VCaP (cell line): ENCODE measurements around the gene CFAP126.
"Not testable (repeated sequence)": the region's sequence is repeated elsewhere in the genome, so short reads cannot be mapped to it uniquely, and the experiment has no call there.

Source experiments
- H3K27ac ChIP-seq: fragments of 450-650 bp; 2 replicates; pipeline ENCODE4 v1.5.1; 2017
- TF ChIP-seq, protein P1 (sequence below): fragments of 450-650 bp; conservative IDR thresholded peaks from 2 replicates; pipeline ENCODE4 v1.5.1; 2017; ENCODE audit warnings: mild to moderate bottlenecking, moderate library complexity

Gene CFAP126

DNA sequence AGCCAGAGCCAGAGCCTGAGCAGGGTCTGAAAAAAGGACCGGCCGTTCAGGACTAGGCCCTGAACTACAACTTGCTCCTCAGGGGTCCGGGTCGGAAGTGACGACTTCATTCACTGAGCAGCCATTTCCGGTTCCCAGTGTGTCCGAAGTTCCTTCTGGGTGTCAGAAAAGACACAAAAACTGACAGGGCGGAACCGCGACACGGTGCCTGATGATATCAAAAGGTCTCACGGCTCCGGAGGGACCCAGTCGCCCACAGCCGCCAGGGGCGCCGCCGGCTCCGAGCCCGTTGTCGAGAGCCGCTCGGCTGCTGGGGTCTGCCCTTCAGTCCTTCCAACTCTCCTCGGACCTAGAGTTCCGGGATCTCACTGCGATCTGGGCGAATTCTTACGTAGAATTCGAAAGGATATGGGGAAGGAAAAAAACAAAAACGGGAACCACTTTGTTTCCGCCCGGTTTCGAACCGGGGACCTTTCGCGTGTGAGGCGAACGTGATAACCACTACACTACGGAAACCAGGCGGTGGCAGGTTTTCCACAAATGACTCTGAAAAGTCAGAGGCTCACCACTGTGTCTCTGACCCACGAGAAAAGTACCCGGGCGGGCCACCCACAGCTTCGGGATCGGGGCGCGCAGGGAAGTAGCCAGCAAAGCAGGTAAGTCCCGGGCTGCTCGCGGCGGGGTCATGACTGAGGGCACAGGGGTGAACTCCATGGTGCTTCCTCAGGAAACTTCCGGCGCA is 31.8 kb upstream of the CFAP126 start:
- TF ChIP-seq, protein P1, sequence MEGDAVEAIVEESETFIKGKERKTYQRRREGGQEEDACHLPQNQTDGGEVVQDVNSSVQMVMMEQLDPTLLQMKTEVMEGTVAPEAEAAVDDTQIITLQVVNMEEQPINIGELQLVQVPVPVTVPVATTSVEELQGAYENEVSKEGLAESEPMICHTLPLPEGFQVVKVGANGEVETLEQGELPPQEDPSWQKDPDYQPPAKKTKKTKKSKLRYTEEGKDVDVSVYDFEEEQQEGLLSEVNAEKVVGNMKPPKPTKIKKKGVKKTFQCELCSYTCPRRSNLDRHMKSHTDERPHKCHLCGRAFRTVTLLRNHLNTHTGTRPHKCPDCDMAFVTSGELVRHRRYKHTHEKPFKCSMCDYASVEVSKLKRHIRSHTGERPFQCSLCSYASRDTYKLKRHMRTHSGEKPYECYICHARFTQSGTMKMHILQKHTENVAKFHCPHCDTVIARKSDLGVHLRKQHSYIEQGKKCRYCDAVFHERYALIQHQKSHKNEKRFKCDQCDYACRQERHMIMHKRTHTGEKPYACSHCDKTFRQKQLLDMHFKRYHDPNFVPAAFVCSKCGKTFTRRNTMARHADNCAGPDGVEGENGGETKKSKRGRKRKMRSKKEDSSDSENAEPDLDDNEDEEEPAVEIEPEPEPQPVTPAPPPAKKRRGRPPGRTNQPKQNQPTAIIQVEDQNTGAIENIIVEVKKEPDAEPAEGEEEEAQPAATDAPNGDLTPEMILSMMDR = peak; percentile 67

DNA sequence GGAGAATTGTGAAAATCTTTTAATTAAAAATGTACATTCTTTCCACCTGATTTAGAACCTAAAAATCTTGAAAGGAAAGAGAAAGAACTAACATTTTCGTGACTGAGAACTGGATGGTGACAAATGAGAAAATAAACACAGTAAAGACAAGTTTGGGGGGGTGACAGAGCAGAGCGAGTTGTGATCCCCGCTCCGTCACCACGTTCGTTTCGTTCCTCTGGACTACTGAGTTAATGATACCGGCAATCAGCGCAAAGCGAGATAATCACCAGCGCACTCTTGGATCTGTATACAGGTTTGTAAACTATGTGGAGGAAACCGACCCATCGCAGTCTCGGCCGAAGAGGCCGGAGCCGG is 31.2 kb upstream of the CFAP126 start:
- H3K27ac ChIP-seq = peak overlapping the region; percentile 95
- TF ChIP-seq, protein P1 = no peak

More for the DNA sequence above, 31.8 kb upstream of the CFAP126 start:
- H3K27ac ChIP-seq = peak overlapping the region; percentile 95

DNA sequence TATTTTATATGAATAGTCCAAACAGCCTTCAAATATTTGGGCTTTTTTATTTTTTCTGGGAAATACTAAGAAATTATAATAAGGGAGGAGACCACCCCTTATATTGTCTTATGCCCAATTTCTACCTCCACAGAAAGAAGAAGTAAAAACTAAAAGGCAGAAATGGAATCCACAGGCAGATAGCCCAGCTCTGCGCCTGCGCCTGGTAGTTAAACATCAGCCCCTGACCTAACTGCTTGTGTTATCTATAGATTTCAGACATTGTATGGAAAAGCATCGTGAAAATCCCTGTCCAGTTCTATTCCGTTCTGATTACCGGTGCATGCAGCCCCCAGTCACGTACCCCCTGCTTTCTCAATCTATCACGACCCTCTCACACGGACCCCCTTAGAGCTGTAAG is 29.4 kb upstream of the CFAP126 start:
- H3K27ac ChIP-seq = not testable (repeated sequence)

DNA sequence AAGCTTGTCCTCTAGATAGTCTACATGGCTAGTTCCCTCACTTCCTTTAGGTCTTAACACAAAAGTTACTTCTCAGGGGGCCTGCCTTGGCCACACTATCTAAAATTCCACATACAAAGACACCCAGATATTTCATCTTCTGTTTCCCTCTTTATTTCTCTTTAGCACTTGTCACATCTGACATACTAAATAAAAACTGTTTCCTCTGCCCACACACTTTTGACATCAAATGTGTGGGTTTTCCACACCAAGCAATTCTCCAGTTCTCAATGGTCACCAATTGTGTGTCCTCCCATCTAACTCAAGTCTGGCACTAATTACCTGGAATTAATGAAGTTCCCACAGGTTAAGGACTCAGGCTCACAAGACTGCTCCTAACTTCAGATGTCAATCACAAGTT is 25.5 kb upstream of the CFAP126 start:
- no peak overlapping the region for H3K27ac ChIP-seq
- TF ChIP-seq, protein P1 = no peak

DNA sequence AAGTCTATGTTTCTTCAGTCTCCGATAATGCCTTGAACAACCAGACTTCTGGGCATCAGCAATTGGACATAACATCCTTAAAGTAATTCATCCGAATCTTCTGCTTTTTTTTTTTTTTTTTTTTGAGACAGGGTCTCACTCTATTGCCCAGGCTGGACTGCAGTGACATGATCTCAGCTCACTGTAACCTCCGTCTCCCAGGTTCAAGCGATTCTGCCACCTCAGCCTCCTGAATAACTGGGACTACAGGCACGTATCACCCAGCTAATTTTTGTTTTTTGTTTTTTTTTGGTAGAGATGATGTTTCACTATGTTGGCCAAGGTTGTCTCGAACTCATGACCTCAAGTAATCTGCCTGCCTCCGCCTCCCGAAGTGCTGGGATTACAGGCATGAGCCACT is 23.9 kb upstream of the CFAP126 start:
- no peak overlapping the region for H3K27ac ChIP-seq
- TF ChIP-seq, protein P1 = no peak

DNA sequence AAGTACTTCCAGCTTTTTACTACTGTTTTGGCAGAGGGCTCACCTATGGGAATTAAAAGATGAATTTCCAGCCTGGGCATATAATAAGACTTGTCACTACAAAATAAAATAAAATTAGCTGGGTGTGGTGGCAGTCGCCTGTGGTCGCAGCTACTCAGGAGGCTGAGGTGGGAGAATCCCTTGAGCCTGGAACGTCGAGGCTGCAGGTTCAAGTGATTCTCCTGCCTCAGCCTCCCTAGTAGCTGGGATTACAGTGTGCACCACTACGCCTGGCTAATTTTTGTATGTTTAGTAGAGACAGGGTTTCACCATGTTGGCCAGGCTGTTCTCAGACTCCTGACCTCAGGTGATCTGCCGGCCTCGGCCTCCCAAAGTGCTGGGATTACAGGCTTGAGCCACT is 23.5 kb upstream of the CFAP126 start:
- H3K27ac ChIP-seq = peak overlapping the region; percentile 68

DNA sequence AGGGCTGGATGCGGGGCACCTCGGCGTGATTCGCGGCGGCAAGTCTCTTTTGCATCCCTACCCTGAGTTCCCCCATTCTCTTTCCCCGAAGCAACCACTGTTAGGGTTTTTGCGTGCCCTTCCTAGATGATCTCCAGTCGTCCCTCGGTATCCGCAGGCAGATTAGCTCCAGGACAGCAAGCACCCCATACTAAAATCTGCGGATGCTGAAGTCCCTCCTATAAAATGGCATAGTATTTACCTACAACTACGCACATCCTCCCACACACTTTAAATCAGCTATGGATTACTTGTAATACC is 22.8 kb upstream of the CFAP126 start:
- H3K27ac ChIP-seq = peak overlapping the region; percentile 68
- TF ChIP-seq, protein P1 = no peak

DNA sequence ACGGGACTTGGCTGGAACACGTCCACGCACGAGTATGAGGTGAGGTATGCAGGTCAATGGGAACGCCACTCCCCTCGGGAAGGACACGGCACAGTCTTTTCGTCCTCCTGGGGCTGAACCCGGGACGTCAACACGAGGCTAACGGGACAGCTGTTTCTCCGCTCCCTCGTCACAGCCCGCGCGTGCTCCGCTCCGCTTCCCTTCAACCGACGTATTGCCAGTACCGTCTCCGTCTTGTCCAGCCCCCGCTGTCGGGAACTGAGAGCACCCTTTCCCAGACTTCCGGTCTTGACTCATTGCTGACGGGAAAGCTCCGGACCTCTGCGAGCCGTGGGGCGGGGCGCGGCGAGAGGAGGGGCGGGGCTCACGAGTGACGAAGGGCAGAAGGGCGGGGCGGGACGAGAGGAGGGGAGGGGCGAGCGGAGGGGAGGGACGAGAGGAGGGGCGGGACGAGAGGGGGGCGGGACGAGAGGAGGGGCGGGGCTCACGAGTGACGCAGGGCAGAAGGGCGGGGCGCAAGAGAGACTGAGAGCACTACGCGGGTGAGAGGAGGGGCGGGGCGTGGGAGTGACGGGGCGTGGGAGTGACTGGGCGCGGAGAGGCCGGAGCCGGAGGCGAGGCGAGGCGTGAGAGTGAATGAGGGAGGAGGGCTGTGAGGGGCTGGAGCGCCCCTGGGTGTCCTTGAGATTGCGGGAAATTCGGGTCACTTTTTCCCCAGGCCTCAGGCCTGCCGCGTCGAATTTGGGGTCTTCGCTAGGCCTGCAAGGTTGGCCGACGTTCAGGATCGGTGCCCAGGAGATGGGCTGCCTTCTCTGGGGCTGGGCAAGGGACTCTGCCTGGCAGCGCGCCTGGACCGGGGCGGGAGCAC is 22.2 kb upstream of the CFAP126 start:
- TF ChIP-seq, protein P1 = no peak
- peak overlapping the region; percentile 68 for H3K27ac ChIP-seq

DNA sequence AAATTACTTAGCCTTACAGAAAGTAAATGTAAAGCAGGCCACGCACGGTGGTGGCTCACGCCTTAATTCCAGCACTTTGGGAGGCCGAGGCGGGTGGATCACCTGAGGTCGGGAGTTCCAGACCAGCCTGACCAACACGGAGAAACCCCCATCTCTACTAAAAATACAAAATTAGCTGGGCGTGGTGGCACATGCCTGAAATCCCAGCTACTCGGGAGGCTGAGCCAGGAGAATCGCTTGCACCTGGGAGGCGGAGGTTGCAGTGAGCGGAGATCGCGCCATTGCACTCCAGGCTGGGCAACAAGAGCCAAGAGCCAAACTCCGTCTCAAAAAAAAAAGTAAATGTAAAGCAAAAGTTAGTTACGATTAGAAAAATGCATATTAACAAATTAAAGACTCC is 21.5 kb upstream of the CFAP126 start:
- peak overlapping the region; percentile 68 for H3K27ac ChIP-seq
